ENCODE measurements around the gene SLCO3A1. TPM values are rescaled to one million over a fixed set of nuclear protein-coding genes. Genes with fewer than 3 reads are reported as not detected.
A peak's percentile ranks its signal among the peaks of the same experiment; 100 is the strongest.

The SLCO3A1 gene
- total and polyA plus RNA-seq, 2 of the 8 experiments (the other 6 are each of a cell fraction or from before 2014, with no cell fraction given), result 15.1 to 20.4 TPM

DNA sequence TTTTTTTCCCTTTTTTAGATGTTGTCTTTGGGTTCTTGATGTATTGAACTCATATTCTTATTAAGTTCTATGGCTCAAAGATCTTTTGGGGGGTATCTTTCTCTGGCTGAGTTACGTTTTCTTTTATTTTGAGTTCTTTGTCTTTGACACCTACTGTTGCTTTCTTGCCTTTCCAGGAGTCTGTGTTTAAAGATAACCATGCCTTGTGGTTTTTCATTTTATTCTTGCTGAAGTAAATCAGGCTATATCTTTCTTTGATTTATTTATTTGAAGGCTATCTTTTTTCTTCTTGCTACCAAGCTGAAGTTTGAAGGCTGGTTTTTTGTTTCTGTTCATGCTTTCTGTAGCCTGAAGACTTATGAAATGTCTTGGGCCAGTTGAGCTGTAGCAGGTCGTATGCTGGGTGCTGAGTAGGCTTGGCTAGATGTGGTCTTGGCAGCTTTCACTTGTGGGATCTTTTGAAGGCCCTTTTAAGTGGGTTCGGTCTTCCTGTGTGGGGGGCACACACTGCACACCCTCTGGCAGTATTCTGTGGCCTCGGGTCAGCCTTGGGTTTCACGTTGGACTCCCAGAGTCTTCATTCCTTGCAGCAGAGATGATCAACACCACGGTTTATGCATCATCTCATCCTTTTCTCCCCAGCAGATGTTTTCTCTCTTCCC lies 17.5 kb downstream of the SLCO3A1 start:
- Histone ChIP-seq H2BK12ac (ENCODE audit: low read depth, low read length) (0 out of 2 replicates have a peak overlapping the region, but pooled peaks have one; percentile 17), H3K4me1 (replicated peaks in 1 of 4; ENCODE audit: control insufficient read depth in 3 of 4, insufficient read depth in 4 of 4, low read length in 3 of 4) (peaks cover 0 to 7% (median 3%) of the 10 kb centered on the region in 4 experiments; a peak in 5 of 7 replicates), H2BK20ac (ENCODE audit: low read length) (no peak overlapping the region), H4K8ac (ENCODE audit: extremely low read depth, insufficient read depth, low read length) (no peak overlapping the region), H2AFZ (ENCODE audit: low read length) (no peak overlapping the region), H2BK5ac (ENCODE audit: low read depth, low read length) (no peak overlapping the region), H4K5ac (ENCODE audit: insufficient read length, low read depth, low read length) (no peak overlapping the region), H3K4ac (replicated peaks; ENCODE audit: insufficient read length, low read depth, low read length) (no peak overlapping the region), H3K9me3 (ENCODE audit: insufficient read depth in 2 of 2, low read depth in 1 of 2, low read length in 1 of 2) (no peaks in the 10 kb centered on the region), H3K23me2 (ENCODE audit: low read depth, low read length) (no peaks in the 10 kb centered on the region; the same call in 1 of the 2 replicates), H2BK15ac (ENCODE audit: low read length) (no peak overlapping the region), H4K91ac (replicated peaks; ENCODE audit: insufficient read length, low read length) (no peak overlapping the region), H3K56ac (replicated peaks; ENCODE audit: insufficient read length, low read depth, low read length) (no peak overlapping the region), H3K23ac (ENCODE audit: insufficient read length) (no peak overlapping the region), H3K79me1 (ENCODE audit: low read depth, low read length) (no peaks in the 10 kb centered on the region), H3K18ac (ENCODE audit: extremely low read depth, low read length) (no peak overlapping the region), H3K4me2 (ENCODE audit: insufficient read depth in 1 of 2, low read depth in 2 of 2, low read length in 2 of 2) (no peak overlapping the region), H3K27ac (ENCODE audit: low read depth, low read length) (no peak overlapping the region), H2AK5ac (ENCODE audit: low read depth, low read length) (no peak overlapping the region), H3K79me2 (ENCODE audit: control insufficient read depth in 1 of 2, insufficient read depth in 2 of 2, low read length in 2 of 2) (peaks cover 0 to 4% of the 10 kb centered on the region in 2 experiments; a peak in 3 of 4 replicates), H4K20me1 (replicated peaks in 1 of 2; ENCODE audit: control insufficient read depth in 1 of 2, insufficient read depth in 2 of 2, low read length in 2 of 2) (peaks cover 0 to 2% of the 10 kb centered on the region in 2 experiments), H3K9ac (replicated peaks in 1 of 4; ENCODE audit: extremely low read depth in 1 of 4, low read depth in 3 of 4, low read length in 3 of 4) (no peak overlapping the region), H3K14ac (ENCODE audit: insufficient read length) (no peak overlapping the region), H3K4me3 (ENCODE audit: extremely low read depth in 1 of 4, insufficient read depth in 2 of 4, low read depth in 3 of 4, low read length in 4 of 4) (no peak overlapping the region), H2BK120ac (replicated peaks; ENCODE audit: low read depth, low read length) (no peak overlapping the region), H3K36me3 (ENCODE audit: control insufficient read depth in 2 of 4, insufficient read depth in 4 of 4, low read length in 3 of 4) (no peaks in the 10 kb centered on the region), H3K27me3 (replicated peaks in 1 of 4; ENCODE audit: control insufficient read depth in 3 of 4, extremely low read depth in 1 of 4, insufficient read depth in 3 of 4, low read length in 3 of 4) (no peaks in the 10 kb centered on the region)
- FAIRE-seq (no peak), DNase-seq (ENCODE audit: low read depth in 1 of 2, low spot score in 2 of 2) (no peak)
- ChIA-PET POLR2A (ENCODE audit: partially characterized antibody) (no interaction called here), CTCF (ENCODE audit: partially characterized antibody) (interaction anchor here (0.7 to 1.0 kb wide), 4 partner anchors 12 to 522 kb away, joined by 3 to 4 read pairs (median 3); no protein-coding TSS in a partner anchor)
- WGBS, 2 experiments (ENCODE audit: extremely low coverage in 1 of 2, insufficient coverage in 1 of 2, insufficient read length in 1 of 2, insufficient replicate concordance in 2 of 2, low coverage in 1 of 2, low lambda C conversion rate in 2 of 2, missing lambda C conversion rate in 1 of 2), result 92% methylated on average over 6 of the region's 6 CpGs; no CpG with 5 or more reads in 1 of the 2 experiments
- TF ChIP-seq RAD21 (IDR thresholded peaks at IDR 0.05 in 1 of 2, conservative IDR thresholded peaks at IDR 0.05 in 1 of 2; ENCODE audit: low read depth in 2 of 2, low read length in 2 of 2), result no peak
- no peak for TF ChIP-seq TAF7 (optimal IDR thresholded peaks at IDR 0.05; ENCODE audit: borderline replicate concordance, low read depth, low read length)
- TF ChIP-seq TCF12 (IDR thresholded peaks at IDR 0.05; ENCODE audit: low read depth, low read length), result no peak
- no peak for TF ChIP-seq BCL11A (IDR thresholded peaks at IDR 0.05; ENCODE audit: low read depth in 2 of 2, low read length in 2 of 2)
- TF ChIP-seq NRF1 (IDR thresholded peaks at IDR 0.05; ENCODE audit: low read depth, low read length), result no peak
- no peak for TF ChIP-seq HDAC2 (IDR thresholded peaks at IDR 0.05; ENCODE audit: borderline replicate concordance in 1 of 2, low read depth in 2 of 2, low read length in 2 of 2)
- TF ChIP-seq SIN3A (conservative IDR thresholded peaks at IDR 0.05 in 1 of 2, IDR thresholded peaks at IDR 0.05 in 1 of 2; ENCODE audit: low read depth in 1 of 2, low read length in 2 of 2), result no peak
- no peak for TF ChIP-seq SIX5 (IDR thresholded peaks at IDR 0.05; ENCODE audit: low read depth, low read length)
- TF ChIP-seq SAP30 (IDR thresholded peaks at IDR 0.05; ENCODE audit: insufficient read depth, insufficient replicate concordance, low read length), result no peak
- TF ChIP-seq GABPA (IDR thresholded peaks at IDR 0.05; ENCODE audit: borderline replicate concordance, insufficient read depth, low read length), result no peak
- TF ChIP-seq BRCA1 (IDR thresholded peaks at IDR 0.05; ENCODE audit: low read depth, low read length), result no peak
